Measurements from ENCODE around the gene EXOC4.

The EXOC4 gene

DNA sequence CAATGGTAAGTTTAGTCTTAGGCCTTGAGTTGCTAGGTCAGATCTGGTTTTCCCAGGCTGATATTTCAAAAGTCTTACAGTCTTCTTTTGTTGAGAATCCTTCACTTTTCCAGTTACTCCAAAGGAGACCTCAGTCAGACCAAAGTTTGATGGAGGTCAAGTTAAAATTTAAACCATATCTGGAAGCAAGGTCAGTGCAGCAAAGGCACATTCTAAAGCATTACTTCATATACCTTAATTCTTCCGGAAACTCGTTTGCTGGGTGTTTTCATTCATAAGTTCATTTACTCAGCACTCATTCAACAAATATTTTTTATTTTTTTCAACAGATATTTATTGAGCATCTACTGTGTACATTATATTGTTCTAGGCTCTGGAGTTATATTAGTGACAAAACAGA, 471.3 kb downstream of the EXOC4 start:
- no peak for DNase-seq

DNA sequence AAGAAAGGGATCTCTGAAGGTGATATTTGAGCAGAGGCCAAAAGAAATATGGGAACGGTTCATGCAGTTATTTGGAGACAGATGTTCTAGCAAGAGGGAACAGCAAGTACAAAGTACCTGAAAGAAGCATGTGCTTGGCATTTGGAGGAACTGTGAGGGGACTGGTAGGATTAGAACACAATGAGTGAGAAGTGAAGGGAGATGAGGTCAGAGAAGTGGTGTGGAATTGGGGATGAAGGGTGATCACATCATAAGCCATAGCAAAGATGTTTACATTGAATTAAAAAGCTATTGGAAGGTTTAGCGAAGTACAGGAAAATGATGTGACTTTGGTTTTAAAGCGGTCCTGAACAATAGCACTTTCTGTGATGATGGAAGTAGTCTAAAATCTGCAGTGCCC, 471.8 kb downstream of the EXOC4 start:
- DNase-seq: no peak

DNA sequence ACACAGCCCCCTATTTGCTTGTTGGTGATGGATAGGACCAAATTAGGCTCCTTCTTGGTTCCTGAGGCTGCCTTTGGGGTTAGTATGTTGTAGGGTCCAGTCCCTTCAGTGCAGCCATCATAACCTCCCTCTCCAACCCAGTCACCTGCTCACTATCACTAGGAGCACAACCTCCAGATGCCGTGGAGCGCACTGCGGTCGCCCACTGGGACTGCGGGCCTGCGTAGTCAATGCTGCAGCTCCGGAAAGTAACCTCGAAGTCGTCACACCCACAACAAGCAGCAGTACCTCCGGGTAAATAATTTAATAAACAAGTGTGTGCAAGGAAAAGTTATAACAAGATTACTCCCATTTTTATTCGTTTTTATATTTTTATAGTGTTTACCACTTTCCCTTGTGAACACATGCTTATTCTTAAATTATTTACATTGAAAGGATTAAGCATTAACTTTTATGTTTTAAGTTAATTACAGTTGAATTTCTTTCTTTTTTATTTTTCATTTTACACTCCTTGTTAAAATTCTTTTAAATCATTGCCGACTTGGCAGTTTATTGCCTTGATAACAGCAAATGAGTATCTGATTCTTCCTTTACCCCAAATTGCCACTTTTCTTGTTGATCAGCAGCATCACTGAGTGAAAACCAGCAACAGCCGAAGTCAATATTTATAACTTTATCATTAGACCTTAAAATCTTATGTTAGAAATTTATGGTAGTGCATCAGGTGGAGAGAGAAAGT, 474.8 kb downstream of the EXOC4 start:
- no peak for DNase-seq

DNA sequence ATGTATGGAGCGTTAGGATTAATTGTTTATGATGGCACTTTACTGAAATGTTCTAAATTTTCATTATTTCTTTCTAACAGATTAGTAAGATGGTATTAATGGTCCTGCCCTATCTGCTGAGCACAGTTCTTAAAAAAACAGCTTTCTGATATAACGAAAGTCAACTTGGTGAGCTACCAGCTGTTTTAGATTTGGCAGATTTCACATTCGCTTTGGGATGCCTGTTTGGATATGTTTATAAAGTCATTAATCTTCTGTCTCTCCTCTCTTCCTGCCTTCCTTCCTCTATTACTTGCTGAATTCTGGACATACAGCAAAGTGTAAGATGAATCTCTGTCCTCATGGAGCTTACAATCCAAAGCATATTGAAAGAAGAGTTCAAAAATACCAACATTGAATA, 477.5 kb downstream of the EXOC4 start:
- no peak for DNase-seq

DNA sequence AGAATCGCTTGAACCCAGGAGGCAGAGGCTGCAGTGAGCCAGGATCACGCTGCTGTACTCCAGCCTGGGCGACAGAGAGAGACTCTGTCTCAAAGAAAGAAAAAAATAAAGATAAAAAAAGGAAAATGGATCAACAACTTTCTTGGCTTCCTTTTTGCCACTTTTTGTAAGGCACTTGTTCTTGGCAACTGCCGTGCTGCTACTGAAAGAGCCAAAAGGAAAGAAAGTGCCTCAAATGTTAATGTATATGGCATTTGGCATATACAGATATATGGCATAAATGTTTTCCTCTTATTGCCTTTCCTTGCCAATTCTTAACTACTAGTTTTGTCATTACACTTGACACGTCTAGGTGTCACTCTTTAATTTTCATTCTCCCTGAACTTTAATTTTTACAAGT, 480.5 kb downstream of the EXOC4 start:
- no peak for DNase-seq

DNA sequence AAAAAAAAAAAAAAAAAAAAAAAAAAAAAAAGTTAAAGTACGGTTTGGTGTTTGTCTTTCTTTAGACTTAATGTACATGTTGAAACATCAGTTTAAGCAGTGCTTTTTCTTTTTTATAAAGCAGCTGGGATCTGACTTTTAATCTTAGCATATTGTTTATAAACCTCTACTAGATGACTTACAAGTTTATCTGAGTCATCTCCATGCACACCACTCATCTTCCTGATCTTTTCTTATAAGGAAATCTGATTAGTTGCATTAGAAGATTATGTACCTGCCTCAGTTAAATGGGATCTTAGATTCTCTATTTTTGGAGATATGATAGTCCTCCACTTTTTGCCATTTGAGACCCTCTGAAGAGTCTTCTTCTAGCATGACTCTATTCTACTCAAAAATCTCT, 482.3 kb downstream of the EXOC4 start:
- no peak for DNase-seq

DNA sequence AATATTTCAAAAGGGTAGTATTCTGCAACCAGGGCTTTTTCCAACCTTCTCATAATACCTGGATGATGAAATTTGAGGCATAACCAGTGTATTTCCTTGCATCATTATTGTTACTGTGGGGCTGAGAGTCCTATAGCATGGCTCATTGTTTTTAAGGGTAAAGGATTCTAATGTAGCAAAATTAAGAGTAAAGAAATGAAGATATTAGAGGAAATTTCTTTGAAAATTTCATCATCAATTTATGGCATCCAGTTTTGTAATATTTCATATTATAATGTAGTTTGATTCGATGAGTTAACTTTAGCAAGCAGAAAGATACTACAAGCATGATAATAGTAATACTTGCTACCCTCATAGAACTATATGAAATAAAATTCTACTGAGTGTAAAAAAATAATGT, 486.9 kb downstream of the EXOC4 start:
- no peak for DNase-seq

DNA sequence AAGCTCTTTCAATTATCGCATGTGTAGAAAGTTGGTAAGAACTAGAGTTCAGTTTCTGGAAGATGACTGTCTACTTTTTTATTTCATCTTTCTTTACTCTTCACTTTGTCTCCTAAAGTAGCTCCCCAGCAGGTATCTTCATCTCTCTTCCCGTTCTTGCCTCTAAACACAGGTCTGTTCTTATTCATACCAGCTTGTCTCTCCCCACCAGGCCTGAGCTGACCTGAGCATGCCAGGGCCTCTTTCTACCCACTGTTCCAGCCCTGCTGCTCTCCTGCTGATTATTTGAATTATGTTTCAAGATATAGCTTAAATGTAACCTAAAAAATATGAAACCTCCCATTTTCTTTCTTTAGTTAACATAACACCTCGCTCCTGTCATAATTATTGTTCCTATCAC, 488.2 kb downstream of the EXOC4 start:
- no peak for DNase-seq

DNA sequence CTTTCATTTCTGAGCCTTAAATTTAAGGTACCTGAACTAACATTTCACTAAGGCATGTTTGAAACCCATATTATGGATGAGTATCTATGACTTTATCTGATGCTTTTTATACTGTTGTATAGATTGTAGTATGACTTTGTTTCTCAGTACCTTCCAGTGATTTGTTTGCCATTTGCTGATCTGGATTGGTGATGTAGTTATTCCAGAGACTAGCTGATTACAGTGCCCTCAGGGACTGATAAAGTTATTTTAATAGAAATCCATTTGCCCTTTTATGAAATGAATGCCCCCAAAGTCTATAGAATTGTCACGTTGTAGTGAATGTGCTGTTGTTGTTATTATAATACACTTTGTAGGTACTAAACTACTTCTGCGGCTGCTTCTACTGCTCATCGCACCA, 488.8 kb downstream of the EXOC4 start:
- no peak for DNase-seq

DNA sequence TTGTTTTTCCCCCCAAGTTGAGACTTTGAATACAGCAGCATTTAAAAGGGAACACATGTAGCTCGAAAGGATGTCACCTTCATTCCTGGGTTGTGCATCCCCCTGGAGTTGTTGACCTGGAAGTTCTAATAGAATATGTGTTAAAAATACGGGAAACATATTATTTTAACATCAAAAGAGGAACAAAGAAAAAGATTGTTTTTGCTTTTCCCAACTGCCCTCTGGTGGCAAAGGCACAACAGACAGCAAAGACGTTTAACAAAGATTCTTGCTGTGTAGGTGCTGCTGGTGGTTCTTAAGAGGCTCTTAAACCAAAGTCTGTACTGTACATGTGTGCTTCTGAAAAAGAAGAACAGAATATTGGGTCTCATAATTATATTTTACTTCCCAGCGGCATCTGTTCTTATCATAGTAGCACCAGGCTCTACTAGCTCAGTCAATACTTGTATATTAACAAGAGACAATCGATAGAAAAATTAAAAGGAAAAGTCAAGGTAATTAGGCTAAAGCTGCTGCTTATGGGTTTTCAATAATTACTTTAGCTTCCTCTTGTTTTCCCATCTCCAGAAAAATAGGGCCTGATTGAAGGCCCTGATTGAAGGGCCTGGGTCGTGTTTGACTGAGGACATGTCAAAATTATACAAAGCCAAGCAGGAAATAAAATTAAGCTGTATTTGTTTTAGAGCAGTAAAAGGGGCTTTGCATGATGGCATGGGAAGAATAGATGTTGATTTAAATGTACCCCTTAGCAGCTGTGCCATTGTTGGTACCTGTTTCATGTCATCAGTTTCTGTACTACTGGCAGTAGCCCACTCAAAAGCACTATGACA, 490.0 kb downstream of the EXOC4 start:
- DNase-seq: no peak

DNA sequence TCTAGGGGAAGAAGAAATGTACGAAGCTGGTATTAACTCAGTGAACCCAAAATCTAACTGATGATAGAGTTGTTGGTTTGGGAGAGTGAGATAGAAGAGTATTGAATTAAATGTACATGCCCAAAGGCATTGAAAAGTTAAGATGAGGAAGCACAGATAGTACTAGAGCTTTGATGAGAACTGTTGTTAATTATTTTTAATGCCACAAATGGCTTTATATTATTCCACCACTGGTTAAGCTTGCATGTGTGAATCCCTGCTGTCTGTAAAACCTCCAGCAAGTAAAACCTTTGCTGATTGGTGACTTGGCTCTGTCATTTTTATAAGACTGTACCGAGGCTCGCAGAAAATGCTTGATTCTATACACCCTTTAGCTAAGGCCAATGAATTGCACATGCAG, 491.6 kb downstream of the EXOC4 start:
- no peak for DNase-seq

DNA sequence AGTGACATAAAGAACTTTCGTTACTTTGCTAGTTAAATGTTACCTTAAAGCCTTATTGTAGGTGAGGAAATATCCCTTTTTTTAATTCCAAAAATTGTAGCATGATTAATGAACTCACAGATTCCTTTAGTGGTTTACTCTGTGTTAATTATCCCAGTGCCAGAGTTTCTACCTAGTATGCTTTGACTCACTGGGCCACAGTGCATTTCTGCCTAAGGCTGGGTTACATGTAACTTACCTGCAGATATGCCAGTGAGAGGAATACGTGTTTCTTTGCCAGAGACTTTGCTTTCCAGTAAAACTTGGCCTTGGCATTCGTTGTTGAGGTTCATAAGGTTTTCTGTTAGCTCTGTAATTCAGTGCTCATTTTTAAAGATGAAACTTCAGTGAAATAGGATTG, 493.4 kb downstream of the EXOC4 start:
- DNase-seq: no peak

DNA sequence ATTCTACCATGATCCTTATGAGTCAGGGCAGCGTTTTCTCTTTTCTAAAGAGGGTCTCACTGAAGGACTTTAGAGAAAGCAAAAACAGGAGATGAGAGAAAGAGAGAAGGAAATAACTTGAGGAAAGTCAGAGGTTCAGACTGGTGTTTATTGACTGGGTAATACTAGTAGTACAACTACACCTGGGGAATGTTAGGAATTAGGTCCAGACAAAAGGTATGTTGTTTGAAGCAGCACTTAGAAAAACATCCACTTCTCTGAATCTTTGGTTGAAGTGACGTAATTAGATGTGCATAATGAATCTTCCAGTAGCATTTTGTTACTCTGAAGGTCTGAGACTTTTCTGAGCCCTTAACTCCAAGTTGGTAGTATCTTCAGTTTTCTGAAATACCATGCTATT, 494.0 kb downstream of the EXOC4 start:
- DNase-seq: no peak

DNA sequence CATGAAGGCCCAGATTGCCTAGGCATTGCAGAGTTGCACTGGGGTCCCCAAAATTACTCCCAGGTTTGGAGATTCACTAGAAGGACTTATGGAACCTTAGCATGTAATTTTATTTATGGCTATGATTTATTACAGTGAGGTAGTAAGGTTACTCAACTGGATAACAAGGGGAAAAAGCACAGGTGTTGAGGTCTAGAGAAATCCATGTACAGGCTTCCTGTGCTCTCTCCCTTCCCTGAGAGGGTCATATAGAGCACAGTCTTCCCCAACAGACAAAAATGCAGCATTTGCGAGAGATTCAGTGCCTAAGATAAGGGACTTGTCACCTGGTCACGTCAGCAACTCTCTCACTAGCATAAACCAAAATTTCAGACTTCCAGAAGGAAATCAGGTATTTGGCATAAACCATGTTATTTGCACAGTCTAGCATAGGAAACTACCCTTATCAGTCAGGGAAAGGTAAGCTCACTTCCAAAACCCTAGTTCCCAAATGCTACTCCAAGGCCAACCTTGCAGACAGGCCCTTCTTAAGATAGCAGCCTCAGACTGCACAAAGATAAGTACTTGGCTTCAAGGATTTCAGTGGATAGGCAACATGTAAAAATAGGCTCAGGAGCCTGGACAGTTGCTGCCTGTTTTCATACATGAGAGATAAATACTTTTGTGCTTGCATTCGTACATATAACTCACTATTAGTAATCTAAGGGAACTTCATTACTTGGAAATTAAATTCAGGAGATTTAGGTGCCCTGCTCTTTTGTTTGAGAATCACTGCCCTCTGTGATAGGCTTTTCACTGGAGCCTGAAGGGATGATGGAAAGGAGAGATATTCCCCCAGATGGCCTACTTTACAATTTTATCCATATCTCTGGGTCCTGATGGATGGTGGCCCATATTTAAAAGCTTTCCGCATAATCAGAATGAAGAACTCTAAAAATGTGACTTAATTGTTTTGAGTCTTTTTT, 495.8 kb downstream of the EXOC4 start:
- no peak for DNase-seq

DNA sequence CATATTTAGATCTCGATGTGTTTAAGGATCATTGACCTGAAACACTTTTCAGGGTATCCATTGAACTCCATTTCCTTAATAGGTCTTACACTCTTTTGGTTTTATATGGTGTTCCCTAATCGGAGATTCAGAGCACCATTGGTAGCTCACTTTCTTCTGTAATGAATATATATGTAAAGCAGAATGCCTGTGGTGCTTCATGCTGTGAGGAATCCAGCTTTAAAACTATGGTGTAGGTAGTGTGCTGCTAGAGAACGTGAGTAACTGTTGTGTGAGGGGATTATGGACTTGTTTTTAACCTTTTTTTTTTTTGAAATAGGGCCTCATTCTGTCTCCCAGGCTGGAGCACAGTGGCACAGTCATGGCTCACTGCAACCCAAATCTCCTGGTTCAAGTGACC, 497.4 kb downstream of the EXOC4 start:
- DNase-seq: no peak

DNA sequence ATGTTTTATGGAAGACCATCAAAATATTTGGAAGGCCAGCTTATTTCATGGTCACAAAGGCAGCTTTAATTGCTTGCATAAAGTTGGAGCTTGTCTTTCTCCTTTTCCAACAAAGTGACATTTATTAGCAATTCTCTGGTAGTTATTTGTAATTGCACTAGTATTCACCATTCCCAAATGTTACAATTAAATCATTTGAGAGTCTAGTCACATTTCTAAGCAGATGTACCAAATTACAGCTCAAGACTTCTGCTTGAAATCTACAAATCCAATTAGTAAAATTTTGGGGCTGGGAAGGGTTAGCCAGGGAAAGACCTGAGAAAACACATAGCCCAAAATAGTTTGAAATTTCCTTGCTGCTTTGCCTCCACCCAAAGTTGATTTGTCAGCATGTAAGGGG, 498.2 kb downstream of the EXOC4 start:
- no peak for DNase-seq

DNA sequence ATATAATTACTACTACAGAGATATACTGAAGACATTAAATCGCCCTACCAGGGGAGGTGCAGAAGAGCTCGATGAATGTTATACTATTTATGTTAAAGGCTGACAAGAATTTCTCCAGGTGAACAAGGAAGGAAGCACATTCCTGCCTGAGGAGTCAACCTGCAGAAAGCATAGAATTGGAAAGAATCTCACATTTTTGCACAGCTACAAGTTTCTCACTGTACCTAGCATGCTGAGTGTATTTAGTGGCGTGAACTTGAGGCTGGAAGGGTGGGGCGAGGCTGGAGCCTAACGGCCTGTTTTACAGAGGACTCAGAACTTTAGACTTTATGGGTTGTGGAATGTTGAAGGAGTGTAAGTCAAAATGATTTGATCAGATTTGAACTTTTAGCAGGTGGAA, 500.6 kb downstream of the EXOC4 start:
- no peak for DNase-seq

DNA sequence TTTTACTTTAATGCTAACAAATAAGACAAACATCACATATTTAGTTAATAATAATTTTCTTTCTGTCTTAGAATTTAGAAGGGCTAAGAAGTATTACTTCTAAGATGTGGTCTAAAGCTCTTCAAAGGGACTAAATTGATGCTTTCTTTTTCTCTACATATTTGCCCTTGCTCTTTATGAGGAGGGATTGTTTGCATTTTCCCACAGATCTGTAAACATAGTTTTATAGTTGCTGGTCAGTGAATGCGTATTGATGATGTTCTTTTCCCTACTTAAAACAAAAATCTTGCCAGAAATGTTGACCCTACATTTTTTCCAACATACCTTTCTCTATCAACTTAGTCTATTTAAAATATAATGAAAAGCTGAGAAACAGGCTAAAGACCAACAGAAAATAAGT, 501.8 kb downstream of the EXOC4 start:
- no peak for DNase-seq

DNA sequence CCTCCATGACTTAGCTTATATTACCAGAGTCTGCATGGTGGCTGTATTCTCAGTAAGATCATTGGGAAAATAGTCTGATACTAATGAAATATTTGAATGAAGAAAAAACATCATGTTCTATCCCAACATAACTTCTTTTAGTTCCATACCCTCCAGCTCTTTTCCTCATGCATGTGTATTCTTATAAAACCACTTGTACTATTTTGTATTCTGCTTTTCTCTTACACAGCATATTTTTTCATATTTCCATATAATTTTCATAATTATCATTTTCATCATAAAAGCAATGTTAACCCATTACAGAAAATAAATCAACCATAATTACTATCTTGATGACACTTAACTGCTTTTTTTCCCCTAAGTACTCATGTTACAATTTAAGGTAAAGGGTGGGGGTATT, 503.0 kb downstream of the EXOC4 start:
- no peak for DNase-seq

DNA sequence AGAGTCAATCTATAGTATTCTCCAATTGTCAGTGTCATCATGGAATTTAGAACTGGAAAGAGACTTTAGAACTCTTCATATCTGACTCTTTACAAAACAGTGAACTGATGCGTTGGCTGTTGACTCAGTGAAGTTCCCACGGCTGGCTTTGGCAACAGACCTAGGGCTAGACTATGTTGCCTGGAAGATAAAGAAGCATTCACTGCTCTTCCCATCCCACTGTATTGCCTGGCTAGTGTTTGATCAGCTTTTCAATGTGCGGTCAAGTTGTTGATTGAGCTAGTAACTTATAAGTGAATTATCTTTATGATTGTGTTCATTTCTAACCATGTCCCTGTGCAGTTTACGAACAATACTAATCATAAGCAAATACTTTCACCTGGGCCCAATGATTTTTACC, 508.6 kb downstream of the EXOC4 start:
- DNase-seq: no peak

DNA sequence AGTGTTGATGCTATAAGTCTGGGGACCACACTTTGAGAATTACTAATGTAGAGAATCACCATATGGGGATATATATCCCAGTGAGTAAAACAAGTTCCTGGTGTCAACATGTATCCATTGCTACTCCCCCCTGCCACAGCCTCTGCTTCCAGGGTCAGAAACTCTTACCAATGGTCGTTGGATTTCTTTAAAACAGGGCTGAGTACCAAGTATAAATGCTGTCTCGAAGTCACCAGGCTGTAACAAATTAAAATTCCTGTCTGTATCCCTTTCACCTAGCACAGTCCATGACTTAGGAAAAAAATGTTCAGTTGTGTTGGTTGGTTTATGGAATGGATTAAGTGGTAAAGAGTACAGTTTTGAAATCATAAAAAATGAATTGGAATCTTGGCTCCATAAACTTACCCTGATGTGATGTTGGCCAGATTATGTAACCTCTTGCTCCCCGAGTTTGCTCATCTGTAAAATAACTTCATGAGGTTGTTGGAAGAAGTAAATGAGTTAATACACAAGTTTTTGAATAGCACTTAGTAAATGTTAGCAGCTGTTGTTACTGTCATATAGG, 510.3 kb downstream of the EXOC4 start:
- no peak for DNase-seq

DNA sequence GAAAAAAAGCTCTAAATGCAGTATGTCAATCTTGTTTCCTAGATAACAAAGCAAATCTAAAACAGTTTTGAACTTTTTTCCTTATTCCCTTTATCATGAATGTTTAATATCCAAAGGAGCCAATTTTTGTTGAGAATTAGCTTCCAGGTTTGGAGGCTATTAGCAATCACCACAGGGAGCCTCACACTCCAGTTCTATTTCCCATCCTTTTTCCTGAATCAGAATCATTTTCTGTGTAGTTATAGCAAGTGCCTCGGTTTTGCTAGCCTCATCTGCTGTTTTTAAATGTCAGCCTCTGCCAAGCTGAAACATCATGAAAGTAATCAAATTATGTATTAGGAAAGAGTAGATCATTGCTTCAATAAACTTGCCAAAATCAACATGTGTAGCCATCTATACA, 516.8 kb downstream of the EXOC4 start:
- DNase-seq: no peak

DNA sequence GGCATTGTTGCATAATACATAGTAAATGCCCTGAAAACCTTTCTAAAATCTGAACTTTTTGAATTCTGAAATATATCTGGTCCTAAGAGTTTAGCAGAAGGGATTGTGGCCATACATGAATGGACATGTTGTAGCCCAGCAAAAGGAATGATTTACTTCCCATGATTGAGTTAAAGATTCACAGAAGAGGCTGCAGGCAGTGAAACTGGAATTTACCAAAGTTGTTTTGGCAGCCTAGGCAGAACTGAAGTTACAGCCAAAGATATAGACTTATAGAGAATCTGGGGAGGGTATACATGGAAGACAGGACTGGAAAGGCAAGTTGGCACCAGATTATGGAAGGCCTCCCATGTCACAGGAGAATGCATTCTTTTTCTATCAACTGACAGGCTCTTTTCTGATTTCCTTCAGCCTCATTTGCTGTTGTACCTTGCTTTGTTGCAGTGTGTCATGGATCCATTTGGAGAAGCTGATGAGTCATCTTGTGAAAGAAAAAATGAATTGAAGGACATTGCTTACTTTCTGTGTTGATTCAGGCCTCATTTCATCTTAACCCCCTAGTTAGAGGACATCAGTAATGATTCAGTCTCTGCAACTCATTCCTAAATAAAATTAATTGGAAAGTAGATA, 518.1 kb downstream of the EXOC4 start:
- DNase-seq: no peak

Measured in NCI-H2029 treated with DMSO at 0.1 percent for 48 hours (cell line).